ENCODE results near the gene HHLA2.

- TF ChIP-seq POLR2A (IDR thresholded peaks at IDR 0.05; ENCODE audit: control extremely low read depth in 1 of 2, low read depth in 2 of 2, low read length in 2 of 2) (no peak), CTCF (IDR thresholded peaks at IDR 0.05; ENCODE audit: control extremely low read depth in 1 of 3, insufficient read depth in 1 of 3, low read depth in 1 of 3, low read length in 3 of 3) (no peak)
These were observed 35.4 kb downstream of the HHLA2 start for GRCh38 chr3:108331792-108332191.
